Large intestine (tissue), 3 donors: ENCODE measurements around the gene NDUFS7. TPM values are rescaled to one million over a fixed set of nuclear protein-coding genes. Genes with fewer than 3 reads are reported as not detected.
A peak's percentile ranks its signal among the peaks of the same experiment; 100 is the strongest.

ENCODE experiments used
- DNase-seq, 2 donors: peaks; one replicate each; pipeline versions ENCODE4 v3.0.0 to v3.0.0-alpha.2; 2013
- H3K27ac ChIP-seq: one replicate; pipeline ENCODE4 v1.5.1; 2013; ENCODE audit warnings: low read length
- H3K27me3 ChIP-seq: 2 replicates; pipeline ENCODE4 v1.6.1; 2013; ENCODE audit warnings: low read length; ENCODE audit not compliant: control insufficient read depth, insufficient read depth
- H3K36me3 ChIP-seq: 2 replicates; pipeline ENCODE4 v1.6.1; 2013; ENCODE audit warnings: low read length; ENCODE audit not compliant: control insufficient read depth, insufficient read depth
- H3K4me1 ChIP-seq: one replicate; pipeline ENCODE4 v1.6.1; 2013; ENCODE audit warnings: low read length; ENCODE audit not compliant: control insufficient read depth, insufficient read depth
- H3K4me3 ChIP-seq: one replicate; pipeline ENCODE4 v1.5.1; 2013; ENCODE audit warnings: low read length
- H3K9me3 ChIP-seq: one replicate; pipeline ENCODE4 v1.6.1; 2013; ENCODE audit warnings: mild to moderate bottlenecking, low read depth, low read length, moderate library complexity; ENCODE audit not compliant: control insufficient read depth
- WGBS: methylation state at CpG from one replicate; pipeline ENCODE4 v1.1.5; 2013; ENCODE audit warnings: low lambda C conversion rate; ENCODE audit not compliant: insufficient coverage; 5-methylcytosine and 5-hydroxymethylcytosine counted together
- polyA plus RNA-seq: library from polyadenylated mRNA; unstranded; fragments of 120-200 nt; gene quantifications from one replicate; pipeline ENCODE4 v1.2.1, GENCODE V29; 2013

Gene NDUFS7
- polyA plus RNA-seq, 1 donor: 91.9 TPM

DNA sequence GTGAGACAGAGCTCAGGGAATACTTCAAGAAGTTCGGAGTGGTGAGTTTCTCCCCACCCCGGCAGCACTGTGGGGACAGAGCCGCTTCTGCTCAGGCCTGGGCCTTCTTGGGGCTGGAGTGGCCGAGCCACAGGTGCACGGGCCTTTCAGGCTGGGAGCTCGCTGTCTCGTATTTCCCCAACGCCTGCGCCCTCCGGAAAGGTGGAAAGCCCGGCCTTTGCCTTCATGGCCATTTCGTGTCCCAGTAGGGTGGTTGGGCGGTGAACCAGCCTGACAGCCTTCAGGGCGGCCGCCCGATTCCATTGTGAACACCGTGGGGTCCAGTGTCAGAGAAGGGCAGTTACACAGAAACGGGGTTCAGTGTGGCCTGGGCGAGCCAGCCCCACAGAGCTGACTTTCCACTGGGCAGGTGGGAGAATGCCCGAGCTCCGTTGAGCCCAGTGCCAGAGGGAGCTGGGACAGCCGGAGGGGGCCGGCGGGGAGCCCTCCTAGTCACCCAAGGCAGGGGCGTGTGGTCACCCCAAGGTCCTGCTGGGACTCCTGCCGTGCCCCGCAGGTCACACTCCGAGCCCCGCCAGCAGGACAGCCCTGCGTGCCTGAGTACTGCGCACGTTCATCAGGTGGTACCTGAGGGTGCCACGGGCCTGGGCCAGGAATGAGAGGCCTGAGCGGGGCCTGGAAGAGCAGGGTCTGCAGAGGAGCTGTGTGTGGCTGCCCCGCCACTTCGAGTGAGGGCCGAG, 37.7 kb downstream of the NDUFS7 start:
- H3K9me3 ChIP-seq: peaks cover 19% of the 10 kb centered on the region
- peaks cover 79% of the 10 kb centered on the region for H3K36me3 ChIP-seq
- no peak overlapping the region for H3K4me3 ChIP-seq
- no peak for DNase-seq
- H3K27me3 ChIP-seq: no peaks in the 10 kb centered on the region
- no peak overlapping the region for H3K27ac ChIP-seq
- H3K4me1 ChIP-seq: peaks cover 59% of the 10 kb centered on the region
- no CpG with 5 or more reads among the region's 37 CpGs for WGBS

DNA sequence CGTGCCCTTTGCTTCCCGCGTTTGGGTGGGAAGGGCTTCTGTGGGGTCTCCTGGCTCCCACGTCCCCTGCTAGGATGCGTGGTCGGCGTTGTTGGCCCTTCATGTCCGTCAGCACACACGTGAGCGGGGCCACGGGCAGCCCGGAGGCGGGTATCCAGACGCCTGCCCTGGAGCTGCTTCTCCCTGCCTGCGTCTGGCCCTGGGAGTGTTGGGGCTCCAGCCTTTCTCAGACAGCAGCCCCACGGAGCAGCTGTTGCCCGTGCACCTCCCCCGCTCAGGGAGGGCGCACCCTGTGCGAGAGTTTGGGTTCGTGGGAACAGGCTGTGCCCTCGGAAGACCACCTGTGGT, 38.2 kb downstream of the NDUFS7 start:
- no CpG with 5 or more reads among the region's 22 CpGs for WGBS
- H3K4me1 ChIP-seq: peaks cover 54% of the 10 kb centered on the region
- no peak for DNase-seq
- no peaks in the 10 kb centered on the region for H3K27me3 ChIP-seq
- no peak overlapping the region for H3K27ac ChIP-seq
- peaks cover 19% of the 10 kb centered on the region for H3K9me3 ChIP-seq
- H3K36me3 ChIP-seq: peaks cover 79% of the 10 kb centered on the region
- H3K4me3 ChIP-seq: no peak overlapping the region

DNA sequence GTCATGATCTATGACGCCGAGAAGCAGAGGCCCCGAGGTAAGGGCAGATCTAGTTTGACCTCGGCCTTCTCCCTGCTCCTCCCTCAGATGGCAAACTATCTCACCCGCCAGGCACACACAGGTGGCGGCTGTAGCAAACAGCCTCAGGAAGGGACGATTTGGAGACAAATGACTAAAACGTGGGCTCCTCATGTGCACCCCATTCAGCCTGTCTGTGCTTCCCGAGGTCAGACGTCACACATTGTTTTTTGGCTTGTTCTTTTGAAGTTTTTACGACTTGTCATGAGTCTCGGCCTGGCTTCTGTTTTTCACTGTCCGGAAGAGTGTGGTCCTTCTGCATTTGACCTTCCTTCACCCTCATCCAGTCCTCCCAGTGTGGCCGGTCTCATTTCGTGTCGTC, 38.7 kb downstream of the NDUFS7 start:
- Histone ChIP-seq H3K27ac (no peak overlapping the region), H3K9me3 (peaks cover 19% of the 10 kb centered on the region), H3K27me3 (no peaks in the 10 kb centered on the region), H3K36me3 (peaks cover 79% of the 10 kb centered on the region), H3K4me1 (peaks cover 49% of the 10 kb centered on the region), H3K4me3 (no peak overlapping the region)
- 89% methylated on average over 4 of the region's 16 CpGs for WGBS
- no peak for DNase-seq

DNA sequence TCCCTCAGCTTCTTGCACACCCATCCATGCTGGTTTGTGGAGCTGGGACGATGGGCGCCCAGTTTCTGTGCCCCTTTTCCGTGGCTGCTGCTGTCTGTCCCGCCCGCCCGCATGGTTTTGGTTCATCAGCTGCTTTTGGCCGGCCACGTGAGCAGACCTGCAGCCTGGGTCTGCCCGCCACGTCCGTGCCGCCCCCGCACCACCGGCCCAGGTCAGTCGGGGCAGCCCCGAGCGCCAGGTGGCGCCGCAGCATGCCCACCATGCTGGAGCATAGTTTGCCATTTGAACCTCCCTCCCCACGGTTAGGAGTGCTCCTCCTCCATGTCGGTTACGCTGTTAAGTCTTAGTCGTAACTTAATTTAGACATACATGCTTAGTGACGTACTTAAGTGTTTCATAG, 39.2 kb downstream of the NDUFS7 start:
- peaks cover 81% of the 10 kb centered on the region for H3K36me3 ChIP-seq
- H3K27me3 ChIP-seq: no peaks in the 10 kb centered on the region
- no peak overlapping the region for H3K4me3 ChIP-seq
- peaks cover 19% of the 10 kb centered on the region for H3K9me3 ChIP-seq
- no peak overlapping the region for H3K27ac ChIP-seq
- 96% methylated on average over 4 of the region's 24 CpGs for WGBS
- peaks cover 43% of the 10 kb centered on the region for H3K4me1 ChIP-seq
- no peak for DNase-seq

DNA sequence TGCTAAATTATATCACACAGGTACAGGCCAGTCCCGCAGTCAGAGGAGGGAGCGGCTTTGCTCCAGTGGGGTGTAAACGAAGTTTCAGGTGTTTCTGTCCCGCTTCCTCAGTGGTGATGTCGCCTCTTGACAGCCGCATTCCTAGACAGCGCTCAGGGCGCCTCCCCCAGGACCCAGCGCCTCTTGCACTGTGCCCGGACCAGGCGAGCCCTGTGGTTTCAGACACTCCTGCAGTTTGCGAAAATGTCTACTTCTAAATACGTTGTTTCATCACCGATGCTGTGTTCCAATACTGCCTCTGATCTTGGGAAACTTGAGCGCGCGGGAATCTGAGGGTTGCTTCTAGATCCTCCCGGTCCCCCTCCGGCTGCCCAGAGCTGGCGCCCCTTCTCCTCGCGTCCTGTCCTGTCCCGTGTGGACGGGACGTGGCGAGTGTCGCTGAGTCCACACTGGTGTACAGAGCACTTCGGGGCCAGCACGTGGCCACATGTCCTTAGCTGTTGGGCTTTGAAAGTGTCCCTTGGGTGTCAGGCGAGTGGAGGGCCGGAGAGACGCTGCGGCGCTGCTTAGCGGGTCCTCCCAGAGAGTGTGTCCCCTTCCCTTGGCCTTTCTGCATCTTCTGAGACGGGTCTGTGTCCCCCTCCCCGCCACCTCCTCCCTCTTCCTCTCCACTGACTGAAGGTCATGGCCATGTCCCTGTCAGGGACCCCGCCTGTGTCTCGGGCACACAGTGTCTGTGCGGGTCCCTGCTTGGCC, 39.9 kb downstream of the NDUFS7 start:
- no CpG with 5 or more reads among the region's 40 CpGs for WGBS
- Histone ChIP-seq H3K27ac (peak overlapping the region; percentile 75), H3K9me3 (peaks cover 19% of the 10 kb centered on the region), H3K4me3 (no peak overlapping the region), H3K36me3 (peaks cover 87% of the 10 kb centered on the region), H3K27me3 (no peaks in the 10 kb centered on the region), H3K4me1 (peaks cover 37% of the 10 kb centered on the region)
- no peak for DNase-seq

DNA sequence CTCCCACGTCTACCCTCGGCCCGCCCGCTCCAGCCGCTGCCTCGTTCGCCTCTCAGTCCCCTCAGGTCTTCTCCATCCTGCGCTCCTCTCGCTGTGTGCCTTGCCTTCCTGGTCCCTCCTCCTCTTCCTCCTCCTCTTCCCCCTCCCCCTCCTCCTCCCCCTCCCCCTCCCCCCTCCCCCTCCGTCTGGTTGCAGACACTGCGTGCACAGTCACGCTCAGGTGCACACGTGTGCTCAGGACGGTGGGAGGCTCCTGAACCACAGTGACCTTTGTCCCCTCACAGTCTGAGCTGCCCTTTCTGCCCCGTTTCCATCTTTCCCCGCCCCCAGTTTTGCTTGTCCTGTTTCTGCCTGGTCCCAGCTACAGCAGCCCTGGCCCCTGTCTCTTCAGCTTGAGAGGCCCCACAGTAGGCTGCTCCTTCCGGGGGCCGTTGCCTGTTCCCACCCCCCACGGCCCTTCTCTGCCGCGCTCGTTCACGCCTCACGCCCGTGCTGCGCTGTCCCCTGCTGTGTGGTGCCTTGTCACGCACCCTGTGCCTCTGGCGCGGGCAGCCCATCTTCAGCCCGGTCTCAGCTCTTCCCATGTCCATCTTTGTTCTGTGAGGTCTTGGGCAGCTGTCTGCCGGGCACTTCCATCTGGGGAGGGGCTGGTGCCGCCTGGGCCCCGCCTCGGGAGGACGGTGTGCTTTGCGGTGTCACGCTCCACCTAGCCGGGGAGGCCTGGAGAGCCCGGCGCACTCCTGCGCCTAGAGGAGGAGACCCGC, 40.7 kb downstream of the NDUFS7 start:
- DNase-seq: peak; percentile 91 to 95
- Histone ChIP-seq H3K27me3 (no peaks in the 10 kb centered on the region), H3K4me1 (peaks cover 32% of the 10 kb centered on the region), H3K27ac (peak overlapping the region; percentile 95), H3K36me3 (peaks cover 87% of the 10 kb centered on the region), H3K9me3 (peaks cover 23% of the 10 kb centered on the region), H3K4me3 (peak overlapping the region; percentile 12)
- WGBS: no CpG with 5 or more reads among the region's 42 CpGs

DNA sequence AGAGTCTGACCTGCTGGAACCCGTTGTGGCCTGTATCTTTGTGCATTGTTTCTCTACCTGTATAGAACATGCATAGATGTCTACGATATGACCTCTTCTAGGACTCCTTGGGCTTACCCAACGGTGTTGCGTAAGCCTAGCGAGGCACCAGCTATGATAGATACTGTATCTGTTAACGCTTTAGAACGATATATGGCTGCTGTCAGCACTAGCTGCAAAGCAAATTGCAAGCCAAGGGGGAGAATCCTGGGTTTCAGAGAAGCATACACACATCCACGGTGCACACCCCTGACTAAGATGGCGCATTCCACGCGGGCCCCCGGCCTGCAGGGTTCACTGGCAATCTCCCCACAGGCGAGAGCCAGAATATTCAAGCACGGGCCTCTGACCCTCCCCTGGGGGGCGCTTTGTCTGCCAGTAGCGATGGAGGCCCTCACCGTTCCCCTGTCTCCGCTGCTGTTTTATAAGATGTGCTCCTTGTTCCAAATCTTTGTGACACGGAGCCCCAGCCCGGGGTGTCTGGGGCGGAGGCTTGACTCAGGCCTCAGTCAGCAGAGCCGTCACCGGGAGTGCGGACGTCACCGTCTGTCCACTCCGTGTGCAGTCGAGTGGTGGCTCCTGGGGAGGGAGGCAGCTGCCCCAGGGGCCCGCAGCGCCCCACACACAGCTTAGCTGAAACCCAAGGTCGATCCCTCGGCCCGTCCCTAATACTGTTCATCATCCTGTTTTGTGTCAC, 41.6 kb downstream of the NDUFS7 start:
- Histone ChIP-seq H3K4me1 (peaks cover 32% of the 10 kb centered on the region), H3K27ac (peak overlapping the region; percentile 95), H3K4me3 (no peak overlapping the region), H3K27me3 (no peaks in the 10 kb centered on the region), H3K9me3 (peaks cover 23% of the 10 kb centered on the region), H3K36me3 (peaks cover 90% of the 10 kb centered on the region)
- DNase-seq: peak in 1 of 2 donors; percentile 70
- WGBS: no CpG with 5 or more reads among the region's 33 CpGs

DNA sequence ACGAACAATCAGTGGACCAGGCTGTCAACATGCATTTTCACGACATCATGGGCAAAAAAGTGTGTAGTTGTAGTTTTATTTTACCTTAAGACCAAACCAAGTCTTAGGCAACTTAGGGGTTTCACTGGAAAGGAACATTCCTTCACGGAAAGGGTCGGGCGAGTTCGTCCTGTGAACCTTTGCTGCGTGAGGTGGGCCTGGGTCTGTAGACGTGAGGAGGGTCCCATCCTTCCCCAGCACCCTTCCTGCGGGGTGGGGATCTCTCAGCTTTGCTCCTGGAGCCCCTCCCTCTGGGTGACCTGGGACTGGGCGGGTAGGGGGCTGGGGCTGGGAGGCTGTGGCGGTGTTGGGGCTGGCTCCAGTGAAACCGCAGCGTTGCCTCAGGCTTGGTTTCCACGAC, 42.2 kb downstream of the NDUFS7 start:
- DNase-seq: no peak
- H3K4me1 ChIP-seq: peaks cover 32% of the 10 kb centered on the region
- peaks cover 23% of the 10 kb centered on the region for H3K9me3 ChIP-seq
- H3K27ac ChIP-seq: no peak overlapping the region
- peaks cover 88% of the 10 kb centered on the region for H3K36me3 ChIP-seq
- H3K27me3 ChIP-seq: no peaks in the 10 kb centered on the region
- no peak overlapping the region for H3K4me3 ChIP-seq
- WGBS: no CpG with 5 or more reads among the region's 14 CpGs

DNA sequence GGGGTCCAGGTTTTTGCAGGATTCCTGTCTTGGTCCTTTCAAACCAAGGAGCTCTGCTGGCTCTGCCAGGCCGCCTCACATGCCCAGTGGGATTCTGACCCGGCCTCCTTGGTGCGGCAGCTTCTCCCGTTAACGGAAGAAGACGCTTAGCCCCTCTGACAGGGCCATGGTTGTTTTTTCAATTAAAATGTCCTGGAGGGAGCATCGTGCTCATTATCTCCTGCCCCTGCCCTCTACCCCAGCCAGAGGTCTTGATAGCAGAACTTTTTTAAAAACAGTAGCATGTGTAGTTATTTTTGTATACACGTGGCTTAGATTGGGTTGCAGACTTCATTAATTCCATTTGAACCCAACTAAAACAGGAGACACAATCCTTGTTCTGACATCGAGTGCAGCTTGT, 43.0 kb downstream of the NDUFS7 start:
- no CpG with 5 or more reads among the region's 9 CpGs for WGBS
- H3K36me3 ChIP-seq: peaks cover 87% of the 10 kb centered on the region

More for the DNA sequence above, 43.0 kb downstream of the NDUFS7 start:
- no peaks in the 10 kb centered on the region for H3K27me3 ChIP-seq
- no peak overlapping the region for H3K4me3 ChIP-seq
- no peak for DNase-seq
- peaks cover 32% of the 10 kb centered on the region for H3K4me1 ChIP-seq
- H3K27ac ChIP-seq: no peak overlapping the region
- peaks cover 19% of the 10 kb centered on the region for H3K9me3 ChIP-seq
